ENCODE measurements around the gene C6.

GRCh38 chr5:41214182-41214581 lies 850 bp upstream of the C6 start:
- TF ChIP-seq POLR2AphosphoS5 (IDR thresholded peaks at IDR 0.05) (no peak), CTCF (IDR thresholded peaks at IDR 0.05 in 8 of 11, conservative IDR thresholded peaks at IDR 0.05 in 3 of 11) (no peak), POLR2A (IDR thresholded peaks at IDR 0.05) (no peak)
